Esophagus (tissue), 2 donors: ENCODE data around the gene GAPT. TPM values are rescaled to one million over a fixed set of nuclear protein-coding genes. Genes with fewer than 3 reads are reported as not detected.
"Not testable (repeated sequence)": the region's sequence is repeated elsewhere in the genome, so short reads cannot be mapped to it uniquely, and the experiment has no call there.

Experiments used
- H3K27ac ChIP-seq, 2 donors: one replicate each; pipeline ENCODE4 v1.5.1; 2013; ENCODE audit warnings: low read depth in 2 of 2, mild to moderate bottlenecking in 2 of 2, inconsistent platforms in 1 of 2, low read length in 1 of 2, moderate library complexity in 1 of 2
- H3K27me3 ChIP-seq, 2 donors: one replicate each; pipeline ENCODE4 v1.6.1; 2013; ENCODE audit warnings: low read length in 2 of 2, control low read depth in 1 of 2, mild to moderate bottlenecking in 1 of 2; ENCODE audit not compliant: insufficient read depth in 2 of 2, control insufficient read depth in 1 of 2
- H3K36me3 ChIP-seq, 2 donors: one replicate each; pipeline ENCODE4 v1.6.1; 2013; ENCODE audit warnings: low read length in 1 of 2; ENCODE audit not compliant: control insufficient read depth in 2 of 2, insufficient read depth in 2 of 2
- H3K4me1 ChIP-seq, 2 donors: one replicate each; pipeline ENCODE4 v1.6.1; 2013; ENCODE audit warnings: low read length in 1 of 2; ENCODE audit not compliant: control insufficient read depth in 2 of 2, insufficient read depth in 2 of 2
- H3K4me3 ChIP-seq, 2 donors: one replicate each; pipeline ENCODE4 v1.5.1; 2013; ENCODE audit warnings: low read length in 2 of 2, mild to moderate bottlenecking in 2 of 2, low read depth in 1 of 2, moderate library complexity in 1 of 2
- H3K9me3 ChIP-seq, 2 donors: one replicate each; pipeline ENCODE4 v1.6.1; 2013; ENCODE audit warnings: mild to moderate bottlenecking in 2 of 2, low read depth in 1 of 2, low read length in 1 of 2, moderate library complexity in 1 of 2; ENCODE audit not compliant: control insufficient read depth in 2 of 2, insufficient read depth in 1 of 2
- WGBS, 2 donors: extraction: QIAGEN DNeasy Blood & Tissue Kit; methylation state at CpG; one replicate each; pipeline ENCODE4 v1.1.7; 2013; 5-methylcytosine and 5-hydroxymethylcytosine counted together
- polyA plus RNA-seq, 2 donors: library from polyadenylated mRNA; stranded (reverse); fragments of 200-250 nt; gene quantifications; one replicate each; pipeline ENCODE4 v1.2.3, GENCODE V29; 2013
- donor health status: healthy with polysubstance abuse.
- donor health status: Bipolar disorder and iron deficiency.

Gene GAPT
- polyA plus RNA-seq, 2 donors: 0.60 to 0.75 TPM

- 68 to 77% methylated on average over 1 of the region's 1 CpG for whole genome bisulfite sequencing, 2 donors
- H3K27me3 ChIP-seq: no peaks in the 10 kb centered on the region
- no peak overlapping the region for H3K4me3 ChIP-seq
- no peaks in the 10 kb centered on the region for H3K9me3 ChIP-seq
- H3K27ac ChIP-seq: no peak overlapping the region
- no peaks in the 10 kb centered on the region for H3K36me3 ChIP-seq
- H3K4me1 ChIP-seq: no peaks in the 10 kb centered on the region
These were observed 33.3 kb downstream of the GAPT start for GRCh38 chr5:58524571-58524970.

- peaks cover 0 to 3% of the 10 kb centered on the region in 2 donors for H3K9me3 ChIP-seq
- no peaks in the 10 kb centered on the region for H3K27me3 ChIP-seq
- no peaks in the 10 kb centered on the region for H3K36me3 ChIP-seq
- H3K27ac ChIP-seq: no peak overlapping the region
- 88 to 89% methylated on average over 1 of the region's 1 CpG for WGBS, 2 donors
- no peak overlapping the region for H3K4me3 ChIP-seq
- H3K4me1 ChIP-seq: no peaks in the 10 kb centered on the region
These were observed 39.8 kb downstream of the GAPT start for GRCh38 chr5:58530942-58531490.

GRCh38 chr5:58541935-58542334 lies 50.7 kb downstream of the GAPT start:
- H3K4me1 ChIP-seq, H3K27ac ChIP-seq, H3K9me3 ChIP-seq, H3K4me3 ChIP-seq, H3K36me3 ChIP-seq, H3K27me3 ChIP-seq: not testable (repeated sequence)
- 90 to 93% methylated on average over 9 of the region's 9 CpGs for WGBS, 2 donors

DNA sequence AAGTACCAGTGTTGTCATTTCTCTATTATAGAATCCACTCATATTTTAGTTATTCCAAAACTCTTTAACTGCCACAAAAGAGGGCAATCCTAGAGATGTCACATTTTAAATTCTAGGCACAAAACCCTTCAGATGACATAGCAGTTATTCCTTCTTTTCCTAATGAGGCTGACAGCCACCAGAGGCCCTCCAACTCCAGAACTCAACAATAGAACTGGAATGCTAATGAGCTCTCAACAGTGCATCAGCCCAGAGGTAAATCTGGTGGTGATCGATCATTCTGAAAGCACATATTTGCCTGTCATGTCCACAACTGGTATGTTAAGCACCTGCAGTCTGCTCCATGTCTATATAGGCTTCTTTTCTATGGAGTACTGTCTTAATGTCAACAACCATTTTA lies 51.5 kb downstream of the GAPT start:
- H3K27ac ChIP-seq: no peak overlapping the region
- no peaks in the 10 kb centered on the region for H3K9me3 ChIP-seq
- no peaks in the 10 kb centered on the region for H3K36me3 ChIP-seq
- WGBS, 2 donors: 72 to 82% methylated on average over 1 of the region's 1 CpG
- no peaks in the 10 kb centered on the region for H3K27me3 ChIP-seq
- no peaks in the 10 kb centered on the region for H3K4me1 ChIP-seq
- no peak overlapping the region for H3K4me3 ChIP-seq

GRCh38 chr5:58543723-58544122 lies 52.5 kb downstream of the GAPT start:
- WGBS, 2 donors: 87 to 94% methylated on average over 2 of the region's 2 CpGs
- H3K27me3 ChIP-seq: no peaks in the 10 kb centered on the region
- no peaks in the 10 kb centered on the region for H3K9me3 ChIP-seq
- H3K36me3 ChIP-seq: no peaks in the 10 kb centered on the region
- H3K27ac ChIP-seq: no peak overlapping the region
- no peaks in the 10 kb centered on the region for H3K4me1 ChIP-seq
- no peak overlapping the region for H3K4me3 ChIP-seq

DNA sequence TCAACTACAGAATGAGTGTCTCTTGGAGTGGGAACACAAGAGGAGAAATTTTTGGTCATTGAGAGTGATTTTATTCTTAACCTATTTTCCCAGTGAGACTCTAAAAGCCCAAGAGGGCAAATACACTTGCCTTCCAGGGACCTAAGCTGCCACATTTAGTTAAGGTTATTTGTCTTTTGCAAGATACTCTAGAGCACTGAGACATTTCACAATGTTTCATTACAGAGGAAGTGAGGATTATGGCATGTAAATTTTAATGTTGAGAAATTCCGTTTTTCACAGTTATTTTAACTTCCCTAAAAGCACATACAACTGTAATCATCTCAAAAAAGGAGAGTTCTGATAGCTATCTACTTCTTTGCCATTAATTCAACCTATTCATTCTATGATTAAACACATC lies 53.0 kb downstream of the GAPT start:
- no peaks in the 10 kb centered on the region for H3K4me1 ChIP-seq
- WGBS, 2 donors: 43 to 53% methylated on average over 1 of the region's 1 CpG
- no peaks in the 10 kb centered on the region for H3K27me3 ChIP-seq
- no peaks in the 10 kb centered on the region for H3K36me3 ChIP-seq
- H3K4me3 ChIP-seq: no peak overlapping the region
- no peak overlapping the region for H3K27ac ChIP-seq
- H3K9me3 ChIP-seq: no peaks in the 10 kb centered on the region

DNA sequence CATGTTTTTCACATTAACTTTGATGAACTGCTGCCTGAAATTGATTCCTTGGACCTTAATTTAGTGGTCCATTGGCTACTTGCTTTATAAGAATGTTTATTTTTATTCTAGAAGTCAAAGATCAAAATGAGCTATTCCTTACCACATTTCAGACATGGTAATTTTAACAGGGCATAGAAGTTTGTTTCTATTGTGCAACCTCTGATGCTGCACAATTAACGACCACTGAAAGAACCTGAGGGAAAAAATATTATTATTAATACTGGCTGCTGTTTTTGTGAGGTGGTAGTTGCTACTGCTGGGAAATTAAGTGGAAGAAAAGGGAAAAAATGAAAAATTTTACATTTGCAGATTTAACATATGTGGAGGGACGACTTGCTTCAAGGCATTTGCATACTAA lies 53.7 kb downstream of the GAPT start:
- 56 to 67% methylated on average over 2 of the region's 2 CpGs for WGBS, 2 donors
- Histone ChIP-seq H3K36me3 (no peaks in the 10 kb centered on the region), H3K9me3 (no peaks in the 10 kb centered on the region), H3K4me3 (no peak overlapping the region), H3K27ac (no peak overlapping the region), H3K27me3 (no peaks in the 10 kb centered on the region), H3K4me1 (no peaks in the 10 kb centered on the region)

- no peaks in the 10 kb centered on the region for H3K27me3 ChIP-seq
- no peak overlapping the region for H3K4me3 ChIP-seq
- H3K36me3 ChIP-seq: no peaks in the 10 kb centered on the region
- no peaks in the 10 kb centered on the region for H3K9me3 ChIP-seq
- no peak overlapping the region for H3K27ac ChIP-seq
- no peaks in the 10 kb centered on the region for H3K4me1 ChIP-seq
These were observed 54.7 kb downstream of the GAPT start for GRCh38 chr5:58545912-58546311.

Other genes starting within 250 kb of the GAPT start
- 10 to 100 TPM; 21.5 to 24.4 TPM for gene PLK2, start 31.3 kb upstream of the GAPT start, polyA plus RNA-seq
- under 1 TPM; 0.02 to 0.04 TPM for gene RAB3C, start 91.6 kb downstream of the GAPT start, polyA plus RNA-seq